RPMI8226 (cell line): ENCODE data around the gene AKAP3.
A peak's percentile ranks its signal among the peaks of the same experiment; 100 is the strongest.

ENCODE experiments used
- DNase-seq: peaks from one replicate; pipeline ENCODE4 v3.0.0-alpha.2; 2015

AKAP3 gene

GRCh38 chr12:4591180-4591687 is 57.6 kb downstream of the AKAP3 start:
- DNase-seq, result peak; percentile 54

GRCh38 chr12:4589941-4590340 is 58.9 kb downstream of the AKAP3 start:
- no peak for DNase-seq

- DNase-seq, result no peak
These were observed 59.9 kb downstream of the AKAP3 start for GRCh38 chr12:4588916-4589315.

GRCh38 chr12:4587108-4587507 is 61.7 kb downstream of the AKAP3 start:
- DNase-seq, result no peak

- DNase-seq, result no peak
These were observed 62.4 kb downstream of the AKAP3 start for GRCh38 chr12:4586500-4586899.

- DNase-seq, result no peak
These were observed 64.0 kb downstream of the AKAP3 start for GRCh38 chr12:4584896-4585295.

- no peak for DNase-seq
These were observed 64.6 kb downstream of the AKAP3 start for GRCh38 chr12:4584281-4584680.

- DNase-seq, result no peak
These were observed 68.6 kb downstream of the AKAP3 start for GRCh38 chr12:4580281-4580688.

GRCh38 chr12:4579305-4580102 is 69.3 kb downstream of the AKAP3 start:
- peak; percentile 38 for DNase-seq

GRCh38 chr12:4572680-4573079 is 76.2 kb downstream of the AKAP3 start:
- no peak for DNase-seq

GRCh38 chr12:4569261-4569660 is 79.6 kb downstream of the AKAP3 start:
- no peak for DNase-seq

- DNase-seq, result no peak
These were observed 81.6 kb downstream of the AKAP3 start for GRCh38 chr12:4567073-4567881.

GRCh38 chr12:4566474-4566873 is 82.4 kb downstream of the AKAP3 start:
- DNase-seq, result no peak
